Muscle layer of colon (tissue), 2 donors: ENCODE measurements around the gene SEMA4G.
A peak's percentile ranks its signal among the peaks of the same experiment; 100 is the strongest.

Experiments used
- H3K27ac ChIP-seq: one replicate; pipeline ENCODE4 v1.7.0; 2013; ENCODE audit warnings: low read depth, mild to moderate bottlenecking, low read length, moderate library complexity
- H3K27me3 ChIP-seq, 2 donors: one replicate each; pipeline ENCODE4 v1.7.0; 2013; ENCODE audit warnings: low read length in 2 of 2, mild to moderate bottlenecking in 2 of 2; ENCODE audit not compliant: insufficient read depth in 2 of 2, control insufficient read depth in 1 of 2
- H3K36me3 ChIP-seq: one replicate; pipeline ENCODE4 v1.7.0; 2013; ENCODE audit warnings: mild to moderate bottlenecking, low read length; ENCODE audit not compliant: insufficient read depth
- H3K4me1 ChIP-seq: one replicate; pipeline ENCODE4 v1.7.0; 2013; ENCODE audit warnings: mild to moderate bottlenecking, low read length; ENCODE audit not compliant: insufficient read depth
- H3K4me3 ChIP-seq, 2 donors: one replicate each; pipeline ENCODE4 v1.7.0; 2013; ENCODE audit warnings: low read length in 2 of 2, low read depth in 1 of 2, mild to moderate bottlenecking in 1 of 2, moderate library complexity in 1 of 2
- H3K9ac ChIP-seq: one replicate; pipeline ENCODE4 v1.7.0; 2013; ENCODE audit warnings: low read length
- H3K9me3 ChIP-seq: one replicate; pipeline ENCODE4 v1.7.0; 2013; ENCODE audit warnings: mild to moderate bottlenecking, low read length
- donor health status: abdominal sarcoma.
- donor health status: Adenocarcinoma of cecum.

The SEMA4G gene

GRCh38 chr10:100960251-100960650 is 9.1 kb upstream of the SEMA4G start:
- H3K4me3 ChIP-seq: no peak overlapping the region
- H3K9me3 ChIP-seq: no peaks in the 10 kb centered on the region
- no peak overlapping the region for H3K9ac ChIP-seq
- H3K36me3 ChIP-seq: peaks cover 38% of the 10 kb centered on the region
- no peak overlapping the region for H3K27ac ChIP-seq
- H3K27me3 ChIP-seq: no peaks in the 10 kb centered on the region
- no peaks in the 10 kb centered on the region for H3K4me1 ChIP-seq

- H3K4me1 ChIP-seq: no peaks in the 10 kb centered on the region
- H3K27ac ChIP-seq: no peak overlapping the region
- no peaks in the 10 kb centered on the region for H3K27me3 ChIP-seq
- no peaks in the 10 kb centered on the region for H3K9me3 ChIP-seq
- peaks cover 35% of the 10 kb centered on the region for H3K36me3 ChIP-seq
- no peak overlapping the region for H3K4me3 ChIP-seq
- no peak overlapping the region for H3K9ac ChIP-seq
Measured at GRCh38 chr10:100962351-100963080, 6.8 kb upstream of the SEMA4G start.

- Histone ChIP-seq H3K9ac (no peak overlapping the region), H3K36me3 (peaks cover 35% of the 10 kb centered on the region), H3K4me3 (no peak overlapping the region), H3K4me1 (peaks cover 5% of the 10 kb centered on the region), H3K27ac (no peak overlapping the region), H3K27me3 (no peaks in the 10 kb centered on the region), H3K9me3 (no peaks in the 10 kb centered on the region)
Measured at GRCh38 chr10:100963826-100964225, 5.5 kb upstream of the SEMA4G start.

DNA sequence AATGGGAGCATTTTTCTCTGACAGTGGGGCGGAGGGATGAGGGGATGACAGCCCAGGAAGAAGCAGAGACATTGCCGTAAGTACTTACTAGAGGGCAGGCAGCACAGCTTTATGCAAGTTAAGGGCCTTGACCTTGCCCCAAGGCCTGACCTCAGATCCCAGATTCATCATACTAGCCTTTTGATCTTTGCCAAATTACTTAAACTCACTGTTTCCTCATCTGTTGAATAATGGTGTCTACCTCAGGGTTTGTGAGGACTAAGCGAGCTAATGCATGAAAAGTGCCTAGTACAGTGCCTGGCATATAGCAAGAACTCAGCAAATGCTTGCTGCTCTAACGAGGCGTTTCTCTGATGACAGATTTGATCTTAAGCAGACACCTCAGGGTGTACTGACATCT is 3.5 kb upstream of the SEMA4G start:
- Histone ChIP-seq H3K4me3 (no peak overlapping the region), H3K9me3 (no peaks in the 10 kb centered on the region), H3K27me3 (no peaks in the 10 kb centered on the region), H3K9ac (no peak overlapping the region), H3K4me1 (peaks cover 8% of the 10 kb centered on the region), H3K27ac (no peak overlapping the region), H3K36me3 (peaks cover 24% of the 10 kb centered on the region)

- H3K27ac ChIP-seq: no peak overlapping the region
- H3K9ac ChIP-seq: no peak overlapping the region
Measured at GRCh38 chr10:100966887-100967286, 2.4 kb upstream of the SEMA4G start.

GRCh38 chr10:100967332-100967731 is 2.0 kb upstream of the SEMA4G start:
- Histone ChIP-seq H3K9ac (no peak overlapping the region), H3K4me1 (peaks cover 8% of the 10 kb centered on the region), H3K36me3 (peaks cover 22% of the 10 kb centered on the region), H3K27ac (no peak overlapping the region), H3K9me3 (no peaks in the 10 kb centered on the region), H3K27me3 (no peaks in the 10 kb centered on the region), H3K4me3 (no peak overlapping the region)

More at GRCh38 chr10:100966887-100967286, 2.4 kb upstream of the SEMA4G start:
- no peaks in the 10 kb centered on the region for H3K27me3 ChIP-seq
- H3K9me3 ChIP-seq: no peaks in the 10 kb centered on the region
- H3K4me3 ChIP-seq: no peak overlapping the region
- H3K4me1 ChIP-seq: peaks cover 8% of the 10 kb centered on the region
- peaks cover 24% of the 10 kb centered on the region for H3K36me3 ChIP-seq

DNA sequence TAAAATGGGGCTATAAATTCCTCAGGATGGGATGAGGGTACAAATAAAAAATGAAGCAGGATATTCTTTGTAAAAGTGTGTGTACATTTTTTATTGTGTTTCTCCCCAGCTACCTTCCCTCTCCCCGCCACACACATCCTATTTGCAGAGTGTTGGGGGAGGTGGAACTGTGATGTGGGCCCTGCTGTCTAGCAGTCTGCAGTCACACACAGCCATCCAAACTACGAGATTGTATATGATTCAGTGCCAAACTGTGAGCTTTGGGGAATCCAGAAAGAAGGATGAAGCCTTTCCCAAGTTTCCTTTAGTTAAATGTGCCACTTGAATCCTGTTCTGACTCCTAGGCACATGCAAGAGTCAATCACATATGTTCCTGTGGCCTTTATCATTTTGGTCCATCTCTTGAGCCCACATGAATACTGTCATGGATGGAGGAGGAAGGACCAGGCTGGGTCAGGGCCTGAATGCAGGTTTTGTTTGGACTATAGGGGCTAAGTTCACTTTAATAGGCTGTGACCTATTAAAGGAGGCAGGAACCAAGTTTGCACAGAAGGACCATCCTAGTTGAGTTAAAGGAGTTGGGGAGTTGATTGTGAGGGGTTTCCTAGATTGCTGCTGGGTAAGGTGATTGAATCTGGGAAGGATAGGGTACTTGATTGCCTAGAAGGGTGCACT is 1.1 kb upstream of the SEMA4G start:
- no peak overlapping the region for H3K9ac ChIP-seq
- H3K4me1 ChIP-seq: peaks cover 8% of the 10 kb centered on the region
- no peaks in the 10 kb centered on the region for H3K27me3 ChIP-seq
- no peaks in the 10 kb centered on the region for H3K9me3 ChIP-seq
- H3K27ac ChIP-seq: no peak overlapping the region
- peaks cover 13% of the 10 kb centered on the region for H3K36me3 ChIP-seq
- H3K4me3 ChIP-seq: no peak overlapping the region

DNA sequence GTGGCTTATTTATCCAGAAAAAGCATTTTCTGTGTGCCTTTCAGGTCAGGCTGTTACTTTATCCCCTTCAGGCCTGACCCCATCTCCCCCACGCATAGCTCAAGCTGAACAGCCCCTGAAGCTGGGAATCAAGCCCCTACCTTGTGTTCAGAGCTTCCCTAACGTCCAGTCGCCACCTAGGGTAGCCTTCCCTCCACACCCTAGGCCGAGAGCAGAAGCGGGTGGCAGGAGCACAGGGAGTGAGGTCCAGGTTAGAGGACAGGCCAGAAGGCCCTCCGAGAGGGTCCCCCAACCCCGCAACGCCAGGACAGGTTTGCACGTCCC is 479 bp upstream of the SEMA4G start:
- no peak overlapping the region for H3K27ac ChIP-seq

GRCh38 chr10:100970076-100970913 is 991 bp downstream of the SEMA4G start:
- Histone ChIP-seq H3K4me1 (peaks cover 8% of the 10 kb centered on the region), H3K36me3 (peaks cover 7% of the 10 kb centered on the region), H3K27ac (no peak overlapping the region), H3K27me3 (no peaks in the 10 kb centered on the region), H3K9me3 (no peaks in the 10 kb centered on the region), H3K9ac (no peak overlapping the region), H3K4me3 (peak overlapping the region; percentile 35 to 58)

More for the DNA sequence above, 479 bp upstream of the SEMA4G start:
- Histone ChIP-seq H3K9ac (no peak overlapping the region), H3K4me1 (peaks cover 8% of the 10 kb centered on the region), H3K36me3 (peaks cover 11% of the 10 kb centered on the region), H3K4me3 (peak overlapping the region; percentile 22 to 56), H3K27me3 (no peaks in the 10 kb centered on the region), H3K9me3 (no peaks in the 10 kb centered on the region)

- no peak overlapping the region for H3K4me3 ChIP-seq
- no peak overlapping the region for H3K27ac ChIP-seq
- no peaks in the 10 kb centered on the region for H3K27me3 ChIP-seq
- peaks cover 8% of the 10 kb centered on the region for H3K4me1 ChIP-seq
- no peaks in the 10 kb centered on the region for H3K9me3 ChIP-seq
- H3K36me3 ChIP-seq: no peaks in the 10 kb centered on the region
- H3K9ac ChIP-seq: no peak overlapping the region
Measured at GRCh38 chr10:100970914-100971811, 1.9 kb downstream of the SEMA4G start.
